NK-92 (cell line): ENCODE results near the gene C15orf61.

Experiments used
- DNase-seq: peaks from one replicate; lab custom pipeline; 2025; ENCODE audit not compliant: unreplicated experiment; lab: John Stamatoyannopoulos, UW

C15orf61 gene

GRCh38 chr15:67521029-67521782, at the start of gene C15orf61:
Gene C15orf61 (plus strand): TSS chr15:67521131. CDS start chr15:67521249, 118 bp downstream.
- no peak for DNase-seq

GRCh38 chr15:67472957-67473356, 48.0 kb upstream of the C15orf61 start:
- no peak for DNase-seq

- DNase-seq: no peak
These were observed 46.4 kb upstream of the C15orf61 start for GRCh38 chr15:67474405-67475110.

DNA sequence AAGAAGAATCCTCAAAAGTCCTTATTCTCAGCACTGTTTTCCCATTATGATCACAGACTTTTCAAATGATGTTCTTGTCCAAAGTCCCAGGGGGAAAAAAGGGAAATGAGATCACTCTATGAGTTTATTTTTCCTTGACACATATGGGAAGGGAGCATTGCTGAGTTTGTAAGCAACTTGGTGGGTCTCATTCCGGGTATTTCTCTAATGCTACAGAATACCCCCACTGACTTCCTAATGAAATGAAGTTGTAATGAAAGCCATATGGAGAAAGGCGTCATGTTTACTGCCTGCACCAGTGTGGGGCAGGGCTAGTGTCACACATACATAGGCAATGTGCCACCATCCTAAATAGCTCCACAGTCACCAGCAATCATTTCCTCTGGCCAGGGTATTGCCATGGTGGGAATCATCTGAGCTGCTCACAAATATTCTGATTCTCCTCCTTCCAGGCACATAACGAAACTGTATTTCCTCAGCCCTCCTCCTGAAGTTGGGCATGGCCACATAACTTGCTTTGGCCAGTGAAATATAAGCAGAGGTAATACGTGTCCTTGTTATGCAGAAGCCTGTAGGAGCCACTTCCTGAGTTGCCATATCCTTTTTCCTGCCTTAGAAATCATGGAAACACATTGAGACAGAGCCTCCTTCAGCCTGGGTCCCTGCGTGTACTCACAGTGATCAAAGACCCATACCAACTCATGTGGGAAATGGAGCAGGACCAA, 41.0 kb upstream of the C15orf61 start:
- DNase-seq: no peak

DNA sequence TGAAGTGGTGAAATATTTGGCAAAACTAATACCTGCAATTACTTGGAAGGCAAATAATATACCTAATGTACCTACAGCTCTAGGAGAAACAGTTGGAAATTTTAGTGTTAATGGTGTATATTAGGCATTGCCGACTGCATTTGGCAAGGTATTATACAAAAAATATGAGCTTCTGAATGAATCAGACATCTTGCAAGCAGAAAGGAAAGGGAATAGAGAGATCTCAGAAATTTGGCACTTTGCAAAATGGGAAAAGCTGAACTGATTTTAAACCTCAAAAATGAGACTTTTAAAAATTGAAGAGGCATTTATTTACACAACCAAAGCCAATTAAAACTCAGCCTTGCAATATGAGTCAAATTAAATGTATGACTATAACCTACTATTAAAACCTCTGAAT, 40.2 kb upstream of the C15orf61 start:
- no peak for DNase-seq

- DNase-seq: no peak
These were observed 39.3 kb upstream of the C15orf61 start for GRCh38 chr15:67481680-67482079.

- no peak for DNase-seq
These were observed 25.3 kb upstream of the C15orf61 start for GRCh38 chr15:67495585-67495984.

DNA sequence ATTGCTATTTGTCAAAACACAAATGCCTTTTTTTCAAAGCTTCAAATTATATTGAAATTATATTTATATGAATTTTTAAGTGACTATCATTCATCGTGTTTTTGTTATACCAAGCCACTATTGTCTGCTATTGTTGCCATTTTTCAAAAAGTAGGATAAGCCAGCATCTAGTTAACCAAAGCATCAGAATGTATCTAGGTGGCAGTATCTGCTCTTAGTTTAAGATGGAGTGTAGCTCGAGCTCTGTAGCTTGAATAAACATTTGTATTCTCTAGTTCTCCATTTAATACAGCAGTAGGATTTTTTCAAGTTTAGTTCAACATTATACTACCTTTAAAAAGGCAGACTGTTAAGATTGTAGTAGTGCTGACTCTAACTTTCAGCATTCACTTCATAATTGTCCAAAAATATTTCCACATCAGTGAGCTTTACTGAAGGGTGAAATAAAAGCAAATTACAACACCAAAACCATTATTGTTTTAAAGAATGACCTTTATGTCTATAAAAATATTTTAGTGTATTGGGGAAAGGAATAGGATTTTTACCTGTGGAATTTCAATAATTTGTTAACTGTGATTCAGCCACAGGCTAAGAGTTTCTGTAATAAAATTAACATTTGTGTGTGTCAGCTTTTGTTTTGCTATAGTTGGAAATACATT, 19.6 kb upstream of the C15orf61 start:
- no peak for DNase-seq

DNA sequence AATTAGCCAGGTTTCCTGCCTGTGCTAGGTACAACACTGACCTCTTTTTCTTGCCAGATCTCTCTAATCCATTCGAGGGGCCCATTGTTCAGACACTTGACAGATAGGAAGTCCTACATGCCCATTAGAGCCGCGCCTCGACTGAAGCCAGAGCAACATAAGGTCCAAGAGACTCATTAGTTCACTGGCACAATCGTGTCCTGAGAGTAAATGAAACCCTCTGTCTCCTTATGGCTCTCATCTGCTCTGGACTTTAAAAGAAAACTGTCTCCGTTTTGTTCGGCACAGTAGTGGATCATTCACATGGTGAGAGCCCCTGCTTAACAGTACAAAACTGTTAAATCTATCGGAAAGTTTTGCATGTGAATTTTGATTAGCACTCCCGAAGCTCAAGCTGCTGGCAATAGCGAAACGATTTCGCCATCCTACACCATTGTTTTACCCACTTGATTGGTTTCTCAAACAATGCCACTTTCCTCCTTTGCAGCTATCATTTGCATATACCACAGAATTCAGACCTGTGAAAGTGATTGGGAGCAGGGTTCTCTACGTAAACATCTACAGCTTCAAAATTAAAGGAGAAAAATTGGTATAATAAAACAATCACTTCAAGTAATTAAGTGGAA, 19.0 kb upstream of the C15orf61 start:
- no peak for DNase-seq

- no peak for DNase-seq
These were observed 16.9 kb upstream of the C15orf61 start for GRCh38 chr15:67504056-67504455.

DNA sequence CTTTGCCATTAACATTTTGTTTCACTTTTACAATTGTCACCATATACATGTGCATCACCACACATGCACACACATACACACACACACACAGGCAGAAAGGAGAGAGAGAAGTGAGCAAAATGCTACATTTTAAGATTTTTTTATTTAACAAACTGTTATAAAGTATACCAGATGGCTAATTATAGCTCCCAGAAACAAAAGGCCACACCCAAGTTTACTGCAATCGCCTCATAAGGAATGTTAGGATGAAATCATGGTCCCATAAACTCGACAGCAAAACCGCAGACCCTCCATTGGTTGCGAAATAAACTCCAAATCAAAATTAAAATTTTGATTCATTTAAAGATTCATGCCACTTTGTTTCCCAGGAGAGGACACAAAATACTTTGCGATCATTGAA, 16.1 kb upstream of the C15orf61 start:
- DNase-seq: no peak

DNA sequence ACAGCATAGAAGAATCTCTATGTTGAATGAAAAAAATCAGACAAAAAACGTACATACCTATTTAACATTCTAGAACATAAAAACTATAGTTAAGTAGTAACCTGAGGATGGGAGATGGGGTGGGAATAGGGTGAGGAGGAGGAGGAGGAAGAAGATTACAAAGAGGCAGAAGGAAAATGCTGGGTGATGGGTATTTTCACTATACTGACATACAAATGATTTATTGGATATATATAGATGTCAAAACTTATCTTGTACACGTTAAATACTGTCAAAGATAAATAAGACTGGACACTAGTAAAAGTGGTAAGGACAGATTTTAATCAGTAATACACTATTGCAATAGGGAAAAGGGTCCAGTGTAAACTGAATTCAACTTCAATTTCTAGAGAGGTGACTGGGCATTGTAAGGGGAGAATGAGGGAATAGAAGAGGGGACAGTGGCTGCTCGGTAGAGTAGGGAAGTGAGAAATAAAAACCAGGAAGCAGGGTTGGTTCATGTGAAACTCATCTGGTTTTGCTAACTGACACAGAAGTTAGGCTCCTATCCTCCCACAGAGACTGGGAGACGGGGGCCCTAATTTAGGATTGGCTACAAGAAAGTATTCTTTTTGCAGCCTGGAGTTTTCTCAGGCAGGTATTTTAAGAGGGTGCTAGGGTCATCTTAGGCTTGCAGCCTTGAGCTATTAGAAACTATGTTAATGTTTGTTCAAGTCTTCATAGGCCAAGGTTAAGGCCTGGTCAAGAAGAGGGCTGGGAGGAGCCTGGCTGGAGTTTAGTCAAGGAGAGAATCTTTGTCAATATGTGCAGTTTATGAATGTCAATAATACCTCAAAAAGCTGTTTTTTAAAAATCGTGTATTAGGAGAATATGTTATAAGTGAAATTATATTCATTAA, 15.0 kb upstream of the C15orf61 start:
- no peak for DNase-seq

DNA sequence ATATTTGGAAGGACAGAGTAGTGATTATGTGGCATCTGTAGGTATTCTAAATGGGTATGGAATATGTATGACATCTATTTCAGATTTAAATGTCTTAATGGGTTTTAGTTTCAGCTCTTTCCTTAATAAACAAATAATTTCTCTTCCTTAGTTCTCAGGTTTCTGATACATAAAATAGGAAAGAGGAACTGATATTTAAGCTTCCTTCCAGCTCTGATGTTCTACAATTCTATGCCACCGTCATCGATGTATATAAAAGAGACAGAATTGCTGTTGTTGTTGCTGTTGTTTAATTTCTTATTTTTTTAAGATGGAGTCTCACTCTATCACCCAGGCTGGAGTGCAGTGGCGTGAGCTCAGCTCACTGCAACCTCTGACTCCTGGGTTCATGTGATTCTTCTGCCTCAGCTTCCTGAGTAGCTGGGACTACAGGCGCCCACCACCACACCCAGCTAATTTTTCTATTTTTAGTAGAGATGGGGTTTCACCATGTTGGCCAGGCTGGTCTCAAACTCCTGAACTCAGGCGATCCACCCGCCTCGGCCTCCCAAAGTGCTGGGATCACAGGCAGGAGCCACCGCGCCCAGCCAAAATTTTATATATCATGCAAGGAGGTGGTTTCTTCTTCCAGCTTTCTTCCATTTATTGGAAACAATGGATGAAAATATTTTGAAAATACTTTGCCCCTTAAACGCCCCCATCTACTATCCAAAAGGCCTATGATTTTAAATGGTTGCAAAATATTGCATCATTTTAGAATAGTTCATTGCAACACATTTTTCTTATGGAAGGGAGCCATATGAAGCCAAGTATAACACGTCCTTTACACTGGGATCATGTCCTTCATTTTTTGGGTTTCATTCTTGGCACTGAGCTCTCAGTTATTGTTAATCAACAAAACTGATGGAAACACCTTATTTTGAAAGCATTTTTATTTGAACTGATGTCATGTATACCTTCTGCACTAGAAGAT, 13.9 kb upstream of the C15orf61 start:
- DNase-seq: no peak

GRCh38 chr15:67508407-67508806, 12.5 kb upstream of the C15orf61 start:
- DNase-seq: no peak

- no peak for DNase-seq
These were observed 11.0 kb upstream of the C15orf61 start for GRCh38 chr15:67509918-67510317.

DNA sequence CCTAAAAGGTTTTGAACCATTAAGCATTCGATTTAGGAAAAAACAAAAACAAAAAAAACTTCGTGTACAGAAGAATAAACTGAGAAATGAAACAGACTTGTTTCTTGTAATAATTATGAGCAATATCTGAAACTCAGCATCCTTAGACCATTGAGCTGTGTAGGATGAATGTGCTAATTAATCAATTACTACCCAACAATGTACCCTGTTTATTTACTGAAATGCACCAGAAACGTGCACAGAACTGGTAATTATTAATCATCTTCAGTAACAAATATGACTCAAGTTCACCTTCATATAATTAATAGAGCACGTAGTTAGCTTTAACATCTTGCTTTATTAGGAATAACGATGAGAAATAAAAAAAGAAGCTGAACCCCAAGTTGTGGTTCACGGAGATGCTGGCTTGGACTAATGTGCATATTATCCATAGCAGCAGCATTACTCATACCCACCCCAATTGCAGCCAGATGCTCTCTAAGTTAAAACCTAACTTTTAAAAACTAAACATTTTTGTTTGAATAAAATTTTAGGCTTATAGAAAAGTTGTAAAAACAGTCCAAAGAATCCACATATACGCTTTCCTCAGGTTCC, 10.2 kb upstream of the C15orf61 start:
- no peak for DNase-seq

DNA sequence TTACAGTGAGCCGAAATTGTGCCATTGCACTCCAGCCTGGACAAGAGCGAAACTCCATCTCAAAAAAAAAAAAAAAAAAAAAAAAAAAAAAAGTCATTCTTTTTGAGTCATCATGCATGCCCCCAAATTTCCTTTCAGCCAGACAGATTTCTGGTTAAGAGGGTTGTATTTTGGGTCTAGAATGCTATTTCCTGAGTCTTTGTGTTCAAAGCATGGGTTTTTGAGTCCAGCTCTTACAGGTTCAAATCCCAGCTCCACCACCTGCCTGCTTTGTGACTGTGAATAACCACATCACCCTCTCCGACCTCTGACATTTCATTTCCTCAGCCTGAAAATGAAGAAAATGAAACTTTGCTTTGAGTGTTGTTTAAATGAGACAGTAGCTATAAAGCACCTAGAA, 9.3 kb upstream of the C15orf61 start:
- DNase-seq: no peak

DNA sequence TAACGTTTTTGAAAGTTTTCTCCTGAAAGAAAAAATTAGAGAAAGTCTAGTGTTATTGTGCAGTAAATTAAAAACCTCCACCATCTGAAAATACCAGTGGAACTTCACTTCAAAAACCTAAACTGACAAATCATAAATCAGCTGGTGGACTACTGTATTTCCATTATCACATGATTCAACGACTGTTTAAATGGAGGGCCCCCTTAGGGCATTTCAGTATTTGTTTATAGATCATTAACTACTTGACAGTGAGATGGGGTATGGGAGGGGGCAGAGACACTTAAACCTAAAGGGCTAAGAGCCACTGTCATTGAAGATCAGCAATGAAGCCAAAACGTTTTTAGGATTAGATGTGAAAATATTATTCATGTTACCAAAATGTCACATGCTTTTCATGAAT, 8.8 kb upstream of the C15orf61 start:
- DNase-seq: no peak
